HG03045 (cell line): ENCODE results near the gene GJC2.
"Not testable (repeated sequence)": the region's sequence is repeated elsewhere in the genome, so short reads cannot be mapped to it uniquely, and the experiment has no call there.

ENCODE experiments used
- ATAC-seq: cut with Tn5 transposase; IDR thresholded peaks from one replicate; pipeline ENCODE4 v1.9.1; 2021; ENCODE audit warnings: mild to moderate bottlenecking, moderate library complexity; ENCODE audit not compliant: unreplicated experiment

The GJC2 gene

DNA sequence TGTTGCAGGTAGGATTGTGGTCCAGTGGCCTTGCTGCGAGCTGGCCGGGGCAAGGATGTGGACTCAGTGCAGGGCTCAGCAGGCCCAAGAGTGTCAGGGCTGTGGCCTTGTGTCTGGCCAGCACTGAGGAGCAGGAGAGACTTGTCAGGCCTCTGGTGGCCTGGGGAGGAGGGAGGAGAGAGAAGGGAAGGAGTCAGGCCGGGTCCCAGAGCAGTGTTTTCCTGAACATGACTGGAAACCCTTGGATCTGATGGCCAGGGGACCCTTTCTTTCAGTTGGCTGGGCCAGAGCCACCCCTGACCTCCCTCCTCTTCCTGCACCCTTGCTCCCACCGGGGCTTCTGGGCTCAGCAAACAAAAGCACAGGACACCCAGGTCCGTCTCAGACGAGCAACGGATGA, 20.9 kb downstream of the GJC2 start:
- ATAC-seq = no peak

DNA sequence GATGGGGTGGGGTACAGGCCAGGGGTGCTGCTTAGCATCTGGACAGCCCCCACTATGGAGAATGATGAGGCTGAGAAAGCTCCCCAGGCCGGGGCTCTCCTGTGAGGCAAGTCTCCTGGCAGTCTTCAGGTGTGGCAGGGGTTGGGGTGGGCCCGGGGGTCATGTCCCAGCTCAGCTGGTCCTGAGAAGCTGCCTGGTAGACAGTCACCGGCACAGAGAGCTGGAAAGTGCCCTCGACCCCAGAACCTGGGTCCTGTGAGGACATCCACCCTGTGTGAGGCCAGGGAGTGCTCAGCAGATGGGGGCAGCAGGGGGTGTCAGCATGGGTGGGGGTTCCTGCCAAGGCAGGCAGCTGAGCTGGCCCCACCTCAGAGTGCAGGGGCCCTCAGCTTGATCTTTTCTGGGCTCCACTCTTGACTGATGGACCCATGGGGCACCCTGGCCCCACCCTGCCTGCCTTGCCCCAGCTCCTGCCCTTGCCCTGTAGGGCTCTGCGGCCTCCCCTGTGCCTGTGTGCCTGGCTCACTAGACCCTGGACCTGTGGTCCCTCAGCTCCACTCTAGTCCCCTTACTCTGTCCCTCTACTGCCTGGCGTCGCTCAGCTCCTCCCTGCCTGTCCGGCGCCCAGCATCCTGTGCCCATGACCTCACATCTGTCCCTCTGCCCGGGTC, 21.6 kb downstream of the GJC2 start:
- ATAC-seq = no peak

DNA sequence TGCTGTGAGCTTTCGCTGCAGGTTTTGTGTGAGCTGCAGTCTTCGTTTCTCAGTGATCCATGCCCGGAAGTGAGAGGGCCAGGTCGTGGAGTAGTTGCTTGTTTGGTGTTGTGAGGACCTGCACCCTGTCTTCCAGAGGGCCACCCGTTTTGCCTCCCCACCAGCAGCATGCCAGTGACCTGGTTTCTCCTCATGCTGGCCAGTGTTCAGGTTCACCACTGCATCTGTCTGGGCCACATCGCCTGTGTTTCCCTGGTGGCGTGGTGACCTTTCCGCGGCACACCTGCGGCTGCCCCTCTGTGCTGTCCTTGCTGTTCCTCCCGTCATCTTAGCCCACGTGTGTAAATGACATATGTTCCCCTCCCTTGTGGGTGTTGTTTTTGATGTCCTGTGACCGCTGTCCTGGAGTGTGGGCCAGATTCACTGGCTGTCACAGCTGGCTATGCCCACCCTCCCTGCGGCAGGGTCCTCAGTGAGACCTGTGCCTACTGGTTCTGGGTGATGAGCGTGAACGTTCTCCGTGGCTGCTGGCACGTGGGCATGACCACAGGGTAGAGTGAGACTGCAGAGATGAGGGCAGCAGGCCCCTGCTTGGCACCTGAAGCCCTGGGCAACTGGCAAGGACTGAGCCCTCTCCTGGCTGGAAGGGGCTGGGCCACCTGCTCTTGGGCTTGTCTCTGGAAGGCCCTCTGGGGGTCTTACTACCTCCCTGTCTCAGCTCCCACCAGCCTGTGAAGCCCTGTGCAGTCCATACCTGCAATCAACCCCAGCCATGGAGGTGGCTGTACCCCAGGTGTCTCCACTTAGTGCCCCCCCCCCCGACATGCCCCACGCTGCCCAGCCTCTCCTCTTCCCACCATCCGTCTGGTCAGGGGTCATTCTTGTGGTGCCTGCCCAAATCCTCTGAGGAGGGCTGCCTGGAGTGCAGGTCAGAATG, 23.1 kb downstream of the GJC2 start:
- no peak for ATAC-seq

DNA sequence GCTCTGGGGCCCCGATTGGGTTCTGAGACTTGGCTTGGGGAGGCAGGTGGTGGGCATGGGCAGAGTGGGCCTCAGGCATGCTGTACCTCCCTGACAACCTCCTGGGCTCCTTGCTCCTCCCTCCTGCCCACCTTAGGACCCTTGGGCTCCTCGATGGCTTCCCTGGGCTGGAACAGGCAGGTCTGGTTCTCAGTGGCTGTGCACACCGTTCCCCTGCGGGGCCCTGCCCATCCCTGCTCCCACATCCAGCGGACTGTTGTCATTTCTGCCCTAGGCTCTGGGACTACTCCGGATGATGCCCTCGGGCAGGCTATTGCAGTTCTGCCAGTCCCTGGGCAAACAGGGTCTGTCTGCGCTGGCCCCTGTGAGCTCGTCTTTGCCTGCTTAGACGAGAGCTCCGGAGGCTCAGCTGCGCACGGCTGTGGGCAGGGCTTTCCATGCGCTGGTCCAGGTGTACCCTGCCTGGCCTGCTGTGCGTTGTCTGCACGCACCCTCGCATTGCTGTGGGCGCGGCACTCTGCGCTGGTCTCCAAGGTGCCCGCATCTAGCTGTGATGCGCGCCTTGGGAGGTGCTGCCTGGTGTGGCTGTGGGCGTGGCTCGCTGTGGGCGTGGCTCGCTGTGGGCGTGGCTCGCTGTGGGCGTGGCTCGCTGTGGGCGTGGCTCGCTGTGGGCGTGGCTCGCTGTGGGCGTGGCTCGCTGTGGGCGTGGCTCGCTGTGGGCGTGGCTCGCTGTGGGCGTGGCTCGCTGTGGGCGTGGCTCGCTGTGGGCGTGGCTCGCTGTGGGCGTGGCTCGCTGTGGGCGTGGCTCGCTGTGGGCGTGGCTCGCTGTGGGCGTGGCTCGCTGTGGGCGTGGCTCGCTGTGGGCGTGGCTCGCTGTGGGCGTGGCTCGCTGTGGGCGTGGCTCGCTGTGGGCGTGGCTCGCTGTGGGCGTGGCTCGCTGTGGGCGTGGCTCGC, 24.1 kb downstream of the GJC2 start:
- not testable (repeated sequence) for ATAC-seq

DNA sequence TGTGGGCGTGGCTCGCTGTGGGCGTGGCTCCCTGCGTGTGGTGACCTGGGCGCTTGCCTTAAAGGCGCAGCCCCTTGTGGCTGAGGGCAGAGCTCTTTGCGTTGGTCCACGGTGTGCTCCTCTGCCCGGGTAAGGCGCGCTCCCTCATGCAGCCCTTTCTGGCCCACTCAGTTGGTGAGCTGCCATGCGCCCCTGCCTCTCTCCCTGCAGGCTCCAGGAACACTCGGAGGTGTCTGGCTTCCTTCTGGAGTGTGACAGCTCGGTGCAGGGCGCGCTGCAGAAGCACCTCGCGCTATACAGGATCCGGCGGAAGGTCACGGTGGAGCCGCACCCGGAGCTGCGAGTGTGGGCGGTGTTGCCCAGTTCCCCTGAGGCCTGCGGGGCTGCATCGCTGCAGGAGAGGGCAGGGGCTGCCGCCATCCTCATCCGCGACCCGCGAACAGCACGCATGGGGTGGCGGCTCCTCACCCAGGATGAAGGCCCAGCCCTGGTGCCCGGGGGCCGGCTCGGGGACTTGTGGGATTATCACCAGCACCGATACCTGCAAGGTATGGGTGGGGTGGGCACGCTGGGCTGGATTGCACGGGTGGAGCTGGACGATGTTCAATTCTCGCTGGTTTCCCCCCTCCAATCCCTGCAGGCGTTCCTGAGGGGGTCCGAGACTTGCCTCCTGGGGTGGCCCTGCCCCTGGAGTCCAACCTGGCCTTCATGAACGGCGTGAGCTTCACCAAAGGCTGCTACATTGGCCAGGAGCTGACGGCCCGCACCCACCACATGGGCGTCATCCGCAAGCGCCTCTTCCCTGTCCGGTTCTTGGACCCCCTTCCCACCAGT, 25.0 kb downstream of the GJC2 start:
- no peak for ATAC-seq

DNA sequence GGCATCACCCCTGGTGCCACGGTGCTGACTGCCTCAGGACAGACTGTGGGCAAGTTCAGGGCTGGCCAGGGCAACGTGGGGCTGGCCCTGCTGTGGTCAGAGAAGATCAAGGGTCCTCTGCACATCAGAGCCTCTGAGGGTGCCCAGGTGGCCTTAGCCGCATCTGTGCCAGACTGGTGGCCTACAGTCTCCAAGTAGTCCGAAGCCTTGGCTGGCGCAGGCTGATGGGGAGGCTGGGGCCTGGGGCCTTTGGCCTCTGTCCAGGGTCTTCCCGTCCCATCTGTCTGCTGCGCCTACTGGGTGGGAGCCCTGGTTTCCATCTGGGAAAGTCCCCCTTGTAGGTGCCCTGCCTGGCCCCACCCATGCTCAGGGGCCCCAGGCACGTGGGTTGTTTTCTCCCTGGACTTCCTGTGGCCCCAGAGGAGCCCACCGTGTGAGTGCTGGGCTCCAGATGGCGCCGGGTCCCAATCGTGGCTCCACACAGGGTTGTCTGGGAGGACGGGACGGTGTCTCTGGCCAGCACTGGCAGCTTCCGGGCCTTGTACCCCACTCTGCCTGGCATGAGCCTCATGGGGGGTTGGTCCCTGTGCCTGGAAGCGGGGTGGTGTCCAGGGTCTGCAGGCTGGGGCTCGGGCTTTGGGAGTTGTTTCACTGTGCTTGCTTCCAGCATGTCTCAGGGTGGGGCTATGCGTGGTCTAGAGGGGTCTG, 25.7 kb downstream of the GJC2 start:
- ATAC-seq = no peak

DNA sequence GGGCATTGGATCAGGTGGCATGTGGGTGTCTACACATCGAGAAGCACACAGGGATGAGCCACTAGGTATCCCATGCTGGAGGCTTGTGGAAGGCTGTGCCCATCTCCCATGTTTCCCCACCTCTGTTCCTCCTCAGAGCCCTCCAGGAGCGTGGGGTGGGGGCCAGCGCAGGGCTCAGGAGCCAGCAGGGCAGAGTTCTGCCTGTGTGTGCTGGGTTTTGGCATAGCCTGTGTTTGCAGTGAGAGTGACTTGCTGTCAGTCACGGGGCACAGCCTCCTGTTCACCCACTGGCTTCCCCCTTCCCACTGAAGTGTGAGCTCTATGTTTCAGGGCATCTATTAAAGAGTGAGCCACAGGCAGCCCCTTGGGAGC, 26.3 kb downstream of the GJC2 start:
- no peak for ATAC-seq

DNA sequence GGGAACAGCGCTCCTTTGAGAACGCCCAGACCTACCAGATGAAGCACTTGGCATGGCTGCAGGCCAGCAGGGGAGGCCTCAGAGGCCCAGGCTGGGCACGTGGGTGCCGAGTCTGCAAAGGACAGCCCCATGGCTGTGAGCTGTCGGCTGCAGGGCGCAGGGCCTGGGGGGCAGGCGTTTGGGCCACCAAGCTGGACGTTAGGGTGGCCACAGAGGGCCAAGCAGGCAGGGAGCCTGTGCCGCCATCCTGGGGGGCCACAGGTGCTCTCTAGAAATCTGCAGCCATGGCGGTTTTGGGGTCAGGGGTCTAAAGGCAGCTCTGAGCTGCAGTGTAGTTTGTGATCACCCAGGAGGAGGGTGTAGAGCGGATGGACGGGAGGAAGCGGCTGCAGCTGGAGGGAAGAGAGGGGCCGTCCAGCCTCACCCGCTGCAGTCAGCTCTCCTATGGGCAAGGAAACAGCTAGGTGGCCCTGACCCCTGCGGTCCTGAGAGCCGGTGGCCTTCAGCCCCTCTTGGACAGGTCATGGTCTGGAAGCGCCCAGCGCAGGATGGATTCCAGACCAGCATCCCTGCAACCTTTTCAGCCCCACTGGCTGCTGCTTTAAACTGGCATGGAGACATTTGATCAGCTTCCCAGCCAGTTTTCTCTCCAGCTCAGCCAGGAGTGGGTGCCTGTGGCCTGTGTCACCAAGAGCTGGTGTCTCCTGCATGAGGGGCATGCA, 26.9 kb downstream of the GJC2 start:
- no peak for ATAC-seq

DNA sequence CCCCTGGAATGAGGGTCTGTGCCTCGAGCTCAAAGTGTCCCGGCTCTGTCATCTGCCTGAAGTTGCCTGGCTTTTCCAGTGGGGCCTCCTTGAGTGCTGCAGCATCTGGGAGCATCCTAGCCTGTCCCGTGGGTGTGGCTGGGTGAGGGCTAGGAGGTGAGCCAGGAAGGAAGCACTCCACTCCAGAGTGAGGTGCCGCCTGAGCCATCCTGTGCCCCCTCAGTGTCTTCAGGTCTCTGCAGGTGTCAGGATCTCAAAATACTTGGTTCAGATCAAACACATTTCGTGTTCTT, 27.4 kb downstream of the GJC2 start:
- ATAC-seq = no peak

DNA sequence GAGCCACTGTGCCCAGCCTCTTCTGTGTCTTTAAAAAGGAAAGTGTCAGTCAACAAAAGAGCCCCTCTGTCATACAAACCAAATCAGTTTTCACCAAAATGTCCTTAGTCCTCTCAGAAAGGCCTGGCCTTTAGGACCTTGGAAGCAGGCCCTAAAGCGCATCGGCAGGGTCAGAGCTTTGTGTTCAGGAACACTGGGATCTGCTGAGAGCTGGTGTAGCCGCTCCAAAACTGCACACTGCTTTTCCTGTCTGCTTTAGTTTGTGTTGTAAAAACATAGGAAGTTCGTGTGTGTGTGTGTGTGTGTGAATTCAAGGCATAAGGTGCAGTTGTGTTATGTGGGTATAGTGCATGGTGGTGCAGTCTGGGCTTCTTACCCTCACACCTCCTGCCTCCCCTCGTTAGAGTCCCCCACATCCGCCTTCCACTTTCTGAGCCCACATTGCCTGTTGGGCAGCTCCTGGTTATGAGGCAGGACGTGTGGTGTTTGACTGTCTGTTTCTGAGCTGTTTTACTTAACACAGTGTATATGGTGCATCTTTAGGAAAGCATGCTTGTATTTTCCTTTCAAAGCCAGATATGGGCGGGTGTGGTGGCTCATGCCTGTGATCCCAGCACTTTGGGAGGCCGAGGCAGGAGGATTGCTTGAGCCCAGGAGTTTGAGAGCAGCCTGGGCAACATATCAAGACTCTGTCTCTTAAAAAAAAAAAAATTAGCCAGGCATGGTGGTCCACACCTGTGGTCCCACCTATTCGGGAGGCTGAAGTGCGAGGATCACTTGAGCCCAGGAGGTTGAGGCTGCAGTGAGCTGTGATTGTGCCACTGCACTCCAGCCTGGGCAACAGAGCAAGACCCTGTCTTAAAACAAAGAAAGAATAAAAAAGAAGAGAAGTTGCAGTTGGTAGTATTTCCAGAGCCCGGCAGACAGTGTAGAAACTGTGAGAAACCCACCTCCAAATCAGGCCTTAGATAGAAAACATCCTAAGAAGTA, 28.3 kb downstream of the GJC2 start:
- ATAC-seq = no peak

DNA sequence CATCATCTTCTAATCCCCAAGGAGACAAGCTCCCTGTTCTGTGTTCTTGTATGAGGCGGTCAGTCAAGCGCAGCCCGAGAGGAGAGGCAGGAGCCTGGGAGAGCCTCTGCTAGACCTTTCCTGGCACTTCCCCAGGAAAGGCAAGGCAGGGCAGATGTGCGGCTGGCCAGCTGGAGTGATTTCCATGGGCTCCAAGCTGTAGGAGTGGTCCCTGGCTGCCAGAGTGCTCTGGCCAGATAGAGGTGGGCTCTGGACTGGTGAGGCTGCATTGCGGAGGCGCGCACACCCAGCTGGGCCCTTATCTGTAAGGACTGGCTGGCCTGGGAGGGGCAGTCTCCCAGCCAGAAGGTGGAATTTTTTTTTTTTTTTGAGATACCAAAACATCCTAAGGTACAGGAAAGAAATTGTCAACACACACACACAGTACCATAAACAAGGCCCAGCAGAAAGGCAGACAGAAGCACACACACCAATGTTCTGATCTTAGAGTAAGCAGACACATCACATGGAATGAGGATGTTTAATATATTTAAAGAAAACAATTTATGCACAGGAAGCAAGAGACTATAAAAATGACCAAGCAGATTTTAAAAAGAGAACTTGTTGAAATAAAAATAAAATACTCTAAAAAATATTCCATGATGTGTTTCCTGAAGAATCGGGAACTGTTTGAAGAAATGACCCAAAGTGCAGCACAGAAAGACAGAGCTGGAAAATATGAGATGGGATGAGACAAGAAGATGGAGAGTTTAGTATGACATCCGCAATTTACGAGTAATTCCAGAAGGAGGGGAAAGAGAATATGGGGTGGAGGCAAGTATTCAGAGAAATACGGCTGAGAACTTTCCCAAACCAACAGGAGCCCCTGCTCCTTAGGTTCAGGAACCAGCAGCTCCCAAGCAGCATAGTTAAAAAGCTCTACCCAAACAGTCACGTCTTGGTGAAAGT, 29.3 kb downstream of the GJC2 start:
- no peak for ATAC-seq

DNA sequence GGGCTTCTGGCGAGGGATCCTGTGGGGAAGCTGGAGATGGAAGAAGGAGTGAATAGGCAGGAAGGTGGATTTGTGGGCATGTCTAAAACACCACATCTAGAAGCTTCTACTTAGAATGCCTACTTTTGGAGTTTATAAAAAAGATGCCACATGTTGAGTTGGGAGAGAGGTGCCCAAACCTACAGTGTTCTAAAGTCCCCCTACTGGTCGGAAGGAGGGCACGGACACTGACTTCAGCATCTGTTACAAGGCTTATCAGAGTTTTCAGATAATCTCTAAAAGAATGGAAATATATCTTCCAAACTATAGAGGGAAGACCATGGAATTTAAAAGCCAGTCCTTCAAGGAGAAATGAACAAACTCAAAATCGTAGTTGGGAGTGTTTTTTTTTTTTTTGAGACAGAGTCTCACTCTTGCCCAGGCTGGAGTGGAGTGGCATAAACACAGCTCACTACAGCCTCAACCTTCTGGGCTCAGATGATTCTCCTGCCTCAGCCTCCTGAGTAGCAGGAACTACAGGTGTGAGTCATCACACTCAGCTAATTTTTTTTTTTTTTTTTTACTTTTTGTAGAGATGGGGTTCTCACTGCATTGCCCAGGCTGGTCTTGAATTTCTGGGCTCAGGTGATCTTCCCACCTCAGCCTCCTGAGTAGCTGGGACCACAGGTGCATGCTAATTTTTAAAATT, 30.7 kb downstream of the GJC2 start:
- no peak for ATAC-seq

DNA sequence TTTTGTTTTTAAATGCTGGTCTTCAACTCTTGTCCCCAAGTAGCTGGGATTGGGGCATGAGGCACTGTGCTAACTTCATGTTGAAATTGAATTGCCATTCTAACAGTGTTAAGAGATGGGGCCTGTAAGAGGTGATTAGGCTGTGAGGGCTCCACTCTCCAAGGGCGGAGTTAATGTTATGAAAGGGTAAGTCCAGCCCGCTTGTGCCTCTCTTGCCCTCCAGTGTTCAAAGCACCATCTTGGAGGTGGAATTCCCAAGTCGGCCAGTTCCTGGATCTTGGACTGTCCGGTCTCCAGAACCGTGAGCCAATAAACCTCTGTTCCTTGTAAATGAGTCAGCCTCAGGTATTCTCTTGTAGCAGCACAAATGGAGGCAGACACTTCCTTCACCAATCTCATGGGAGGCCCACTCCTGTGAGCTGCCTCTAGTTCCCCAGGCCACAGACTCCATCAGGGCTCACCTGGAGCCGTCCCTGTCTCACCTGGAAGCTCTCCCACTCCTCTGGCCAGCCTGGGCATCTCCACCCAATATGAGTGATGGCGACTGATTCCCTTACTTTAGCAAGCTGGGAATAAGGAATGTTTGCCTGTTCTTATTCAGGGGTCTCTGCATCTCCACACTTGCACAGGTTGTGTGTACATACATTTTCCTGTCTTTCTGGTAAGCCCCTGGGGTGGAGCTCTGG, 31.4 kb downstream of the GJC2 start:
- no peak for ATAC-seq

DNA sequence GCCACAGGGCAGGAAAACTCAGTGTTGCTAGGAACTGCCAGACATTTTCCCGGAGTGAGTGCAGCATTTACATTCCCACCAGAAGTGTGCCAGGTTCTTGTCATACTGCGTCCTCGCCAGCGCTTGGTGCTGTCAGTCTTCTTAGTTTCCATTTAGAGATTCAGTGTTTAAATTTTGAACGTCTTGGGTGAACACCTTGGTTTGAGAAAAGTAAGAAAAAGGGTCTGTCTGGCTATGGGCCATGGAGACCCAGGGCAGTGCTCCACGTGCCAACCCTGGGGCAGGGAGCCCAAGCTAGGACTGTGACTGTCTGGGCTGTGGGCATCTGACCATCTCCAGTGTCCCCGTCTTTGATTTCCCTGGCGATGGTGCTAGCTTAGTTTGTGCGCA, 31.9 kb downstream of the GJC2 start:
- ATAC-seq = no peak

DNA sequence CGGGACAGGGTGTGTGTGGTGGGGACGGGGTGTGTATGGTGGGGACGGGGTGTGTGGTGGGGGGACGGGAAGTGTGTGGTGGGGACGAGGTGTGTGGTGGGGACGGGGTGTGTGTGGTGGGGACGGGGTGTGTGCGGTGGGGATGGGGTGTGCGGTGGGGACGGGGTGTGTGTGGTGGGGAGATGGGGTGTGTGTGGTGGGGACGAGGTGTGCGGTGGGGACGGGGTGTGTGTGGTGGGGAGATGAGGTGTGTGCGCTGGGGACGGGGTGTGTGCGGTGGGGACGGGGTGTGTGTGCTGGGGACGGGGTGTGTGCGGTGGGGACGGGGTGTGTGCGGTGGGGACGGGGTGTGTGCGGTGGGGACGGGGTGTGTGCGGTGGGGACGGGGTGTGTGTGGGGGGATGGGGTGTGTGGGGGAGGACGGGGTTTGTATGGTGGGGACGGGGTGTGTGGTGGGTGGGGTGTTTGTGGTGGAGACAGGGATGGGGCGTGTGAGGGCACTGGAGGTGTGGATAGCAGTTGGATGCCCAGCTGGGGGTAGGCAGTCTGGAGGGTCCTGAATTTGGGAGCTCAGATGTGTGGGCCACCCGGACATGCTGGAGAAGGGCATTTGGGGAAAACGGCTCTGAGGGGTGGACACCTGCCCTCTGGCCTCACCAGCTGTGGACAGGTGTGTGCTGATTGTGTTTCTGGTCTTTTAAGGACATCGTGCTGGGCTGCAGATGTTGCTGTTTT, 32.7 kb downstream of the GJC2 start:
- no peak for ATAC-seq
